ENCODE data around the gene MSL2. TPM values are rescaled to one million over a fixed set of nuclear protein-coding genes. Genes with fewer than 3 reads are reported as not detected.
"Not testable (repeated sequence)": the region's sequence is repeated elsewhere in the genome, so short reads cannot be mapped to it uniquely, and the experiment has no call there.

The MSL2 gene
- total RNA-seq, 2 donors from 2014 or later, result 24.0 to 31.4 TPM

DNA sequence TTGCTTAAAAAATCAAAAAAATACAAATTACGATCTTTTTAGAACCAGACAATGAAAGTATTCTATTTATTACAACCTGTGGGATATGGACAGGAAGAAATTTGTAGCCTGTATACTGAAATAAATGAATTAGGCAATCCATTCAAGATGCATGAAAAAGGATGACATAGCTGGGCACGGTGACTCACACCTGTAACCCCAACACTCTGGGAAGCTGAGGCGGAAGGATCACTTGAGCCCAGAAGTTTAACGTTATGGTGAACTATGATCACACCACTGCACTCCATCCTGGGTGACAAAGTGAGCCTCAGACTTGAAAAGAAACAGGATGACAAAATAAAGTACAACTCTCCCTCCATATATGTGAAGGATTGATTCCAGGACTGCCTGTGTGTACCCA, 74.1 kb downstream of the MSL2 start:
- H3K4me3 ChIP-seq, result no peak overlapping the region
- H3K9me3 ChIP-seq, result no peaks in the 10 kb centered on the region

GRCh38 chr3:136120373-136121348, 75.5 kb downstream of the MSL2 start:
- DNase-seq (ENCODE audit: low spot score) (no peak), ATAC-seq (ENCODE audit: insufficient number of reproducible peaks, low FRiP score, low read depth) (no peak)
- TF ChIP-seq CTCF (IDR thresholded peaks at IDR 0.05), result no peak
- Histone ChIP-seq H3K4me3 (no peak overlapping the region), H3K27me3 (replicated peaks; ENCODE audit: insufficient read depth) (no peaks in the 10 kb centered on the region), H3K27ac (no peak overlapping the region), H3K36me3 (no peaks in the 10 kb centered on the region), H3K4me1 (ENCODE audit: control insufficient read depth in 1 of 2, low read depth in 2 of 2) (no peaks in the 10 kb centered on the region), H3K9me3 (no peaks in the 10 kb centered on the region)

More for the DNA sequence above, 74.1 kb downstream of the MSL2 start:
- H3K27me3 ChIP-seq (replicated peaks; ENCODE audit: insufficient read depth), result no peaks in the 10 kb centered on the region
- no peak for ATAC-seq (ENCODE audit: insufficient number of reproducible peaks, low FRiP score, low read depth)
- H3K36me3 ChIP-seq, result peaks cover 6% of the 10 kb centered on the region
- no peak for DNase-seq (ENCODE audit: low spot score)
- H3K4me1 ChIP-seq (ENCODE audit: control insufficient read depth in 1 of 2, low read depth in 2 of 2), result no peaks in the 10 kb centered on the region
- H3K27ac ChIP-seq, result no peak overlapping the region
- TF ChIP-seq CTCF (IDR thresholded peaks at IDR 0.05), result no peak

DNA sequence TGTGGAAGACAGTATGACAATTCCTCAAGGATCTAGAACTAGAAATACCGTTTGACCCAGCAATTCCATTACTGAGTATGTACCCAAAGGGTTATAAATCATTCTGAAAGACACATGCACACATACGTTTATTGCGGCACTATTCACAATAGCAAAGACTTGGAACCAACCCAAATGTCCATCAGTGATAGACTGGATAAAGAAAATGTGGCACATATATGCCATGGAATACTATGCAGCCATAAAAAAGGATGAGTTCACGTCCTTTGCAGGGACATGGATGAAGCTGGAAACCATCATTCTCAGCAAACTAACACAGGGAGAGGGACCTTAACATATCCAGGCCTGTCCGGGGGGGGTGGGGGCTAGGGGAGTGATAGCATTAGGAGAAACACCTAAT, 76.4 kb downstream of the MSL2 start:
- not testable (repeated sequence) for DNase-seq (ENCODE audit: low spot score); H3K4me3 ChIP-seq; H3K27ac ChIP-seq; H3K9me3 ChIP-seq; H3K4me1 ChIP-seq (ENCODE audit: control insufficient read depth in 1 of 2, low read depth in 2 of 2); ATAC-seq (ENCODE audit: insufficient number of reproducible peaks, low FRiP score, low read depth); H3K36me3 ChIP-seq; H3K27me3 ChIP-seq (replicated peaks; ENCODE audit: insufficient read depth)

DNA sequence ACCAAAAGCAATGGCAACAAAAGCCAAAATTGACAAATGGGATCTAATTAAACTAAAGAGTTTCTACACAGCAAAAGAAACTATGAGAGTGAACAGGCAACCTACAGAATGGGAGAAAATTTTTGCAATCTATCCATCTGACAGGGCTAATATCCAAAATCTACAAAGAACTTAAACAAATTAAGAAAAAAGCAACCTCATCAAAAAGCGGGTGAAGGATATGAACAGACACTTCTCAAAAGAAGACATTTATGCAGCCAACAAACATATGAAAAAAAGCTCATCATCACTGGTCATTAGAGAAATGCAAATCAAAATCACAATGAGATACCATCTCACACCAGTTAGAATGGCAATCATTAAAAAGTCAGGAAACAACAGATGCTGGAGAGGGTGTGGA, 76.8 kb downstream of the MSL2 start:
- not testable (repeated sequence) for ATAC-seq (ENCODE audit: insufficient number of reproducible peaks, low FRiP score, low read depth); H3K36me3 ChIP-seq

GRCh38 chr3:136114421-136114820, 81.7 kb downstream of the MSL2 start:
- Histone ChIP-seq H3K27ac (no peak overlapping the region), H3K27me3 (replicated peaks; ENCODE audit: insufficient read depth) (no peaks in the 10 kb centered on the region), H3K4me3 (no peak overlapping the region), H3K36me3 (no peaks in the 10 kb centered on the region), H3K4me1 (ENCODE audit: control insufficient read depth in 1 of 2, low read depth in 2 of 2) (peaks cover 0 to 3% of the 10 kb centered on the region in 2 donors), H3K9me3 (no peaks in the 10 kb centered on the region)
- ATAC-seq (ENCODE audit: insufficient number of reproducible peaks, low FRiP score, low read depth) (no peak), DNase-seq (ENCODE audit: low spot score) (no peak)
- no peak for TF ChIP-seq CTCF (IDR thresholded peaks at IDR 0.05)

More for the DNA sequence above, 76.8 kb downstream of the MSL2 start:
- H3K27ac ChIP-seq; DNase-seq (ENCODE audit: low spot score); H3K4me1 ChIP-seq (ENCODE audit: control insufficient read depth in 1 of 2, low read depth in 2 of 2); H3K9me3 ChIP-seq; H3K4me3 ChIP-seq; H3K27me3 ChIP-seq (replicated peaks; ENCODE audit: insufficient read depth): not testable (repeated sequence)

DNA sequence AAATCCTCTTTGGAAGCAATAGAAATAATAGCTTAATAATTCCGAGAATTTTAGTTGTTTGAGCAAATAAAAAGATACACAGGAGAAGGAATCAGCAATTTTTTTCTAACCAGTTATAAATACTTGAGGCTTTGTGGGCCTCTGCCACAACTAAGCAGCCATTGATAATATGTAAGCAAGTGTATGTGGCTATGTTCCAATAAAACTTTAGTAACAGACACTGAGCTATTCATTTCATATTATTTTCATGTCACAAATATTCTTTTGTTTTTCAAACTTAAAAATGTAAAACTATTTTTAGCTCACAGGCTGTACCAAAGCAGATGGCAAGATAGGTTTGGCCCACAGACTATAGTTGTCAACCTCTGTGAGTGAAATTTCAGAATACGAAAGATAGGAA, 85.7 kb downstream of the MSL2 start:
- Histone ChIP-seq H3K9me3 (no peaks in the 10 kb centered on the region), H3K27ac (no peak overlapping the region), H3K27me3 (replicated peaks; ENCODE audit: insufficient read depth) (no peaks in the 10 kb centered on the region), H3K4me3 (no peak overlapping the region), H3K4me1 (ENCODE audit: control insufficient read depth in 1 of 2, low read depth in 2 of 2) (peaks cover 0 to 3% of the 10 kb centered on the region in 2 donors), H3K36me3 (no peaks in the 10 kb centered on the region)
- no peak for TF ChIP-seq CTCF (IDR thresholded peaks at IDR 0.05)
- ATAC-seq (ENCODE audit: insufficient number of reproducible peaks, low FRiP score, low read depth) (no peak), DNase-seq (ENCODE audit: low spot score) (no peak)
